Effector memory CD8-positive, alpha-beta T cell (primary cell): ENCODE measurements around the gene GPANK1.
A peak's percentile ranks its signal among the peaks of the same experiment; 100 is the strongest.

Experiments
- ATAC-seq: fragments of 150-1000 bp; cut with Tn5 transposase; replicated peaks from 2 replicates; pipeline ENCODE4 v1.10.0; 2021; ENCODE audit warnings: mild to moderate bottlenecking, moderate library complexity
- DNase-seq, 3 experiments: peaks; one replicate each; pipeline ENCODE4 v3.0.0; 2021
- H3K27ac Mint-ChIP-seq, 2 donors: one replicate each; pipeline ENCODE4 v1.8.0; 2022; ENCODE audit warnings: mild to moderate bottlenecking in 2 of 2, mixed read lengths in 2 of 2, moderate library complexity in 2 of 2
- H3K27me3 Mint-ChIP-seq, 2 donors: one replicate each; pipeline ENCODE4 v1.8.0; 2022; ENCODE audit warnings: mixed read lengths in 2 of 2
- H3K36me3 Mint-ChIP-seq: one replicate; pipeline ENCODE4 v1.8.0; 2022; ENCODE audit warnings: mild to moderate bottlenecking, moderate library complexity, mixed read lengths; ENCODE audit not compliant: insufficient read depth
- H3K4me1 Mint-ChIP-seq, 2 donors: one replicate each; pipeline ENCODE4 v1.8.0; 2022; ENCODE audit warnings: low read depth in 2 of 2, mixed read lengths in 2 of 2
- H3K4me3 Mint-ChIP-seq, 2 donors: one replicate each; pipeline ENCODE4 v1.8.0; 2022; ENCODE audit warnings: mild to moderate bottlenecking in 2 of 2, mixed read lengths in 2 of 2, moderate library complexity in 2 of 2
- H3K9me3 Mint-ChIP-seq, 2 donors: one replicate each; pipeline ENCODE4 v1.8.0; 2022; ENCODE audit warnings: mixed read lengths in 2 of 2

Gene GPANK1

DNA sequence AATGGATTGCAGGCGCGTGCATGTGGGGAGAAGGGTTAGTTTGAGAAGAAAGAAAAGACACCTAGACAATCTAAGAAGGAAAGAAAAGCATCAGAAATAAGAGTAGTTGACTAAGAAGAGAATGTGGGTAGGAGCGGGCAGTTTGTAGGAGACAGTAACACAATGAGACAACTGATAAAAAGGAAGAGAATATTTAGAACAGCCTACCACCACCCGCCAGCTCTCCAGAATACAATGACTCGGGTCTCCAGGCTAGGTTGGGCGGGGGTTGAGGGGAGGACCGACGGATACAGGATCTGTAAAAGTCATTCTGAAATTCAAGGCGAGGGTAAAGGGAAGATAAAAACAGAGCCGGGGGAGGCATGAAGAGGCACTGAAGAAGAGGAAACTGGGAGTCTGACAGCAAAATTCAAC lies 37.6 kb upstream of the GPANK1 start:
- no peaks in the 10 kb centered on the region for H3K9me3 Mint-ChIP-seq
- H3K27ac Mint-ChIP-seq: peak overlapping the region; percentile 94 to 97
- H3K36me3 Mint-ChIP-seq: peaks cover 33% of the 10 kb centered on the region
- DNase-seq: no peak
- H3K4me3 Mint-ChIP-seq: peak overlapping the region; percentile 95 to 99
- no peak for ATAC-seq
- no peaks in the 10 kb centered on the region for H3K27me3 Mint-ChIP-seq
- H3K4me1 Mint-ChIP-seq: peaks cover 23 to 28% of the 10 kb centered on the region in 2 donors

GRCh38 chr6:31701666-31702404 lies 37.0 kb upstream of the GPANK1 start:
- H3K36me3 Mint-ChIP-seq: peaks cover 33% of the 10 kb centered on the region
- peak overlapping the region; percentile 94 to 97 for H3K27ac Mint-ChIP-seq
- DNase-seq (no peak), ATAC-seq (no peak)
- no peaks in the 10 kb centered on the region for H3K27me3 Mint-ChIP-seq
- H3K9me3 Mint-ChIP-seq: no peaks in the 10 kb centered on the region
- peaks cover 23 to 30% of the 10 kb centered on the region in 2 donors for H3K4me1 Mint-ChIP-seq
- H3K4me3 Mint-ChIP-seq: peak overlapping the region; percentile 95 to 99

- H3K27me3 Mint-ChIP-seq: no peaks in the 10 kb centered on the region
- no peak for ATAC-seq
- H3K4me1 Mint-ChIP-seq: peaks cover 23 to 30% of the 10 kb centered on the region in 2 donors
- H3K4me3 Mint-ChIP-seq: peak overlapping the region; percentile 95 to 99
- peaks cover 43% of the 10 kb centered on the region for H3K36me3 Mint-ChIP-seq
- H3K9me3 Mint-ChIP-seq: no peaks in the 10 kb centered on the region
- no peak for DNase-seq
- peak overlapping the region; percentile 47 to 67 for H3K27ac Mint-ChIP-seq
These were observed 36.1 kb upstream of the GPANK1 start for GRCh38 chr6:31700740-31701401.

GRCh38 chr6:31697555-31697954 lies 32.8 kb upstream of the GPANK1 start:
- ATAC-seq: no peak

DNA sequence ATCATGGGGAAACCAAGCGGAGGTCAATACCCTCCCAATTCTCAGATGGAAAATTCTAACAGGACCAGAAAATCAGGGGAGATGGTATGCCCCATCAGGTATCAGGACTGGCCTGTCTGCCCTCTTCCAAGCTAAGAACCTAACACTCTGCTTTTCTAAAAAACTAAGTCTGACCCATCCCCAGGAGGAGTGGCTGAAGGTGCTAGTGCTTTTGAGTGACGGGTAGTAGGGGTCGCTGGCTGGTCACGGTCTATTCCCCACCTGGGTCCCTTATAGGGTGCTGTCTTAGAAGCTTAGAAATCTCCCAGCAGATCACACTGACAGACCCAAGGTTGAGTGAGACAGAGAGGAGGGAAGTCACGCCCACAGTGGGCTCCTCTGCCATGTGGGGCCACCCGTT lies 28.7 kb upstream of the GPANK1 start:
- Mint-ChIP-seq H3K27ac (peak overlapping the region; percentile 80 to 88), H3K9me3 (no peaks in the 10 kb centered on the region), H3K4me3 (no peak overlapping the region), H3K27me3 (no peaks in the 10 kb centered on the region), H3K36me3 (peaks cover 66% of the 10 kb centered on the region), H3K4me1 (peaks cover 7% of the 10 kb centered on the region in 2 donors)
- ATAC-seq (no peak), DNase-seq (no peak)

More at GRCh38 chr6:31697555-31697954, 32.8 kb upstream of the GPANK1 start:
- Mint-ChIP-seq H3K27ac (peak overlapping the region; percentile 18 to 59), H3K27me3 (no peaks in the 10 kb centered on the region), H3K4me1 (peaks cover 20 to 25% of the 10 kb centered on the region in 2 donors), H3K36me3 (peaks cover 70% of the 10 kb centered on the region), H3K4me3 (no peak overlapping the region), H3K9me3 (no peaks in the 10 kb centered on the region)
- DNase-seq: no peak

DNA sequence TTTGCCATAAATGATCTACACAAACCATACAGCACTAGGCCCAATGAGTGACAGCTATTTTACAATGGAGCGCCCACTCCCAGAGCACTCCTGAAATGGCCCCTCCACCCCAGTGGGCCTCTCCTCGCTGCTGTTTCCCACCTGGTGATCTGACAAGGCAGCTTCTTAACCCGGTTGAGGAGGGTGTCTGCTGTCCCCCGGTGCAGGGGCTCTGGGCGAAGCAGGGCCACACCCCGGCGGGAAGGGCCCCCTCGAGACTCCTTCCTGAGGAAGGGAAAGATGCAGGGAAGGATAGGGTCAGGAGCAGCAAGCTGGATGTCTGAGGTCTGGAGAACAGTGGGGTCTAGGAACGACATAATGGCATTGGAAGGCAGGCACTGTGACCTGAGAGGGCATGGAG lies 28.1 kb upstream of the GPANK1 start:
- peak overlapping the region; percentile 80 to 88 for H3K27ac Mint-ChIP-seq
- H3K9me3 Mint-ChIP-seq: no peaks in the 10 kb centered on the region
- no peaks in the 10 kb centered on the region for H3K27me3 Mint-ChIP-seq
- H3K36me3 Mint-ChIP-seq: peaks cover 62% of the 10 kb centered on the region
- DNase-seq: no peak
- ATAC-seq: no peak
- H3K4me3 Mint-ChIP-seq: no peak overlapping the region
- peaks cover 7% of the 10 kb centered on the region in 2 donors for H3K4me1 Mint-ChIP-seq

- H3K36me3 Mint-ChIP-seq: peaks cover 62% of the 10 kb centered on the region
- no peaks in the 10 kb centered on the region for H3K27me3 Mint-ChIP-seq
- no peak overlapping the region for H3K27ac Mint-ChIP-seq
These were observed 27.6 kb upstream of the GPANK1 start for GRCh38 chr6:31692353-31692752.

DNA sequence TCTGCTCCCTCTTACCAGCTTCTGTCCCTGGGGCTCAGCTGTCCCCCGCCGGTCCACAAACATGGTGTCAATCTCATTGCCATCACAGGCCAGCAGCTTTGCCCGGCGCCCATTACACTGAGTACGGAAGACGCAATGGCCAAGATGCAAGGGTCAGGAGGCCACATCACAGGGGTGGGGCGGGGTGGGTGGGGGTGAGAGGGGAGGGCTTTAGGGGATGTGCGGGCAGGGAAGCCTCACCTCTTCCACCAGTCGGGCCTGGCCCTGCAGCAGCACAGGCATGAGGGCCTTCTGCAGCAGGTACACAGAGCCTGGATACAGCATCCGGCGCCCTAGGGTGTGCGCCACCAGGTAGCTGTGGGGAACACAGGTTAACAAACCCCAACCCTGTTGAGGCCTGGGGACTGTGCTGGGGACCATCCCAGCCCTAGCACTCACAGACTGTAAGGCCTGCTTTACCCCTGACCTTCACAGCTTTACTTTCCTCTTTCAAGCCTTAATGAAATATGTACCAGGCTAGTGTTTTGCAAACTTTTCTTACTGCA lies 26.8 kb upstream of the GPANK1 start:
- H3K9me3 Mint-ChIP-seq: no peaks in the 10 kb centered on the region
- H3K27ac Mint-ChIP-seq: no peak overlapping the region
- H3K4me1 Mint-ChIP-seq: peaks cover 0 to 2% of the 10 kb centered on the region in 2 donors
- DNase-seq: no peak
- peaks cover 68% of the 10 kb centered on the region for H3K36me3 Mint-ChIP-seq
- H3K27me3 Mint-ChIP-seq: no peaks in the 10 kb centered on the region
- H3K4me3 Mint-ChIP-seq: no peak overlapping the region
- ATAC-seq: no peak

More at GRCh38 chr6:31692353-31692752, 27.6 kb upstream of the GPANK1 start:
- DNase-seq (no peak), ATAC-seq (no peak)
- no peak overlapping the region for H3K4me3 Mint-ChIP-seq
- peaks cover 2% of the 10 kb centered on the region in 2 donors for H3K4me1 Mint-ChIP-seq
- H3K9me3 Mint-ChIP-seq: no peaks in the 10 kb centered on the region

DNA sequence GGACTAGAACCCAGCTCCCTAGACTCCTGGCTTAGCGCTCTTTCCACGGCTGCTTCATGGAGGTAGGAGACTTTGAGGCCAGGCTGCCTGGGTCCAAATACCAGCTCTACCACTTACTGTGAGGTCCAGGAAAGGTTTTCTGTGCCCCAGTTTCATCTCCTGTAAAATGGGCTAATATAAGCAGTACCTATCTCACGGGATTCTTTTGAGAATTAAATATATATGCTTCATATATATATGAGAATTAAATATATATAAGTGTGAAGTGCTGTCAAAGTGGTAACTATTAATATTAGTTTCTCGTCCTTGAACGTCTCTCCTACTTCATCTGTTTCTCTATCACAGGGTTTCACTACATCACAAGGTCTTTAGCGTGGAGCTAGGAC lies 26.3 kb upstream of the GPANK1 start:
- H3K9me3 Mint-ChIP-seq: no peaks in the 10 kb centered on the region
- no peak for DNase-seq
- H3K36me3 Mint-ChIP-seq: peaks cover 63% of the 10 kb centered on the region
- no peak for ATAC-seq
- no peak overlapping the region for H3K4me3 Mint-ChIP-seq
- peak overlapping the region in 1 of 2 donors; percentile 85 for H3K27ac Mint-ChIP-seq
- no peaks in the 10 kb centered on the region for H3K27me3 Mint-ChIP-seq
- H3K4me1 Mint-ChIP-seq: peaks cover 0 to 2% of the 10 kb centered on the region in 2 donors

DNA sequence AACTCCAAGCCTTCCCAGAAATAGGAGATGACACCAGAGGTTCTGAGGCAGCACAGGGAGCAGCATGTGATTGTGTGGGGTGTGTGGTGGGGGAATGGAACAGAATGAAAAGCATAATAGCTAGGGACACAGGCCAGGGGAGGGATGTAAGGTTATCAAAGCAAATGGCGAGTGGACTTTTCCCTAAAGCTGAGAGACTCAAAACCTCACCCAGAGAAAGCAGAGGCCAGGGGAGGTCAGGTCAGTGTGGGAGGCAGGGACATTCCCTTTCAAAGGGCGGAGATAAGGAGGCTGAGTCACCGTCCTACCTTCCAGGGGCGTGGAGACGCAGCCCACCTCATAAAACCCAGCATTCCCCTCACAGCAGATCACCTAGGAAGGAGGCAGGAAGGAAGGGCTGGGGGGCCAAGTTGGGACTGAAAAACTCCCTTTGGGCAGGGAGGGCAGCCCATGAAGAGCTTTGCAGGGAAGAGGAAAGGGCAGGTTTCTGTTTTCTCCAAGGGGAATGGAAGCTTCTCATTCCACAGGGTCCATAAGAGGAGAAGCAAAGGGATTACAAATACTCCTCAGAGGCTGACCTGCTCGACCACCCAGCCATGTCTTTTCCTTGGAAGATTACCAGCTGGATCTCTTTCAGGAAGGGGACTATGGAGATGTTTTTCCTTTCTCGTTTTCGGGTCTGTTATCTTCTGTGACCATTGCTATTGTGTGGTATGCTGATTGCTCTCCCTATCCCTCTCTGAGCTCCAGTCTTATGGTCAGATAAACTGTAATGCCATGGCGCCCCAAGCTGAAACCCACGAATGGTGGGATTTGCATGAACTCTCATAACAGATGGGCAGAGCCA lies 25.7 kb upstream of the GPANK1 start:
- peaks cover 0 to 2% of the 10 kb centered on the region in 2 donors for H3K4me1 Mint-ChIP-seq
- DNase-seq (no peak), ATAC-seq (no peak)
- no peaks in the 10 kb centered on the region for H3K9me3 Mint-ChIP-seq
- no peaks in the 10 kb centered on the region for H3K27me3 Mint-ChIP-seq
- peak overlapping the region in 1 of 2 donors; percentile 85 for H3K27ac Mint-ChIP-seq
- H3K36me3 Mint-ChIP-seq: peaks cover 58% of the 10 kb centered on the region
- no peak overlapping the region for H3K4me3 Mint-ChIP-seq

DNA sequence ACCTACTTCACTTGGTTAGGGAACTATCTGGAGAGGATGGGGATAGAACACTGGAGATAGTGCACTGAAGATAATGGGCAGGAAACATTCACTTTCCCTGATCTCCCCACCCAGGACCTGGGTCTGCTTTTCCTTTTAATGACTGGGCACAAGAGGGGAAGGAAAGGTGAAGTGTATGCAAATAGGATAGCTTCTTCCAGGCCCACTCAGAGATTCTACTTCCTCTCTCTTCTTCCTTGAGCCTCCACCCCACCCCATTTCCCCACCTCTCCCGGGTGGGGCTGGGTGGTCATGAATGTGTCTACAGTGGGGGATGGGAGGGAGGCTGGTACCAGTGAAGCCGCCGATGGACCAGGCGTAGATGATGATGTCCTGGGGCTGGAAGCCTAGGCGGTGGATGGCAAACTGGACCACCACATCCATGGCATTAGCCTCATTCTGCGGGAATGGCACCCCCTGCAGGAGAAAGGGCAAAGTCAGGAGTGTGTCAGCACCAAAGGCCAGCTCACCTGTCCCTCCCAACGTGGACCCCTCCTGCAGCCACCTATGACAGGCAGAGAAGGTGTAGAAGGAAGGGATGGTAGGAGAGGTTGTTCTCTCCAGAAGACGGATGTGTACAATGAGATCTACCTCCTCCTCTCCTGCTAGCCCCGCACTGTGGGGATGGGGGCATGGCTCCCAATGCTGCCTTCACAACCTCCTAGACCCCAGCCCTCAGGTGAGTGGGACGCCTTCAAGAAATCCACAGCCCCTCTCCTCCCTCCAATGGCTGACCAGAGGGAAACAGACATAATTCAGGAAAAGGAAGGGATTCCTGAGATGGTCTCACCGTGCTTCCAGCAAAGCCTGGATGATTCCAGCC lies 24.7 kb upstream of the GPANK1 start:
- Mint-ChIP-seq H3K4me1 (peaks cover 0 to 2% of the 10 kb centered on the region in 2 donors), H3K27me3 (no peaks in the 10 kb centered on the region), H3K36me3 (peaks cover 58% of the 10 kb centered on the region), H3K4me3 (no peak overlapping the region), H3K9me3 (no peaks in the 10 kb centered on the region), H3K27ac (peak overlapping the region in 1 of 2 donors; percentile 85)
- DNase-seq (no peak), ATAC-seq (no peak)

DNA sequence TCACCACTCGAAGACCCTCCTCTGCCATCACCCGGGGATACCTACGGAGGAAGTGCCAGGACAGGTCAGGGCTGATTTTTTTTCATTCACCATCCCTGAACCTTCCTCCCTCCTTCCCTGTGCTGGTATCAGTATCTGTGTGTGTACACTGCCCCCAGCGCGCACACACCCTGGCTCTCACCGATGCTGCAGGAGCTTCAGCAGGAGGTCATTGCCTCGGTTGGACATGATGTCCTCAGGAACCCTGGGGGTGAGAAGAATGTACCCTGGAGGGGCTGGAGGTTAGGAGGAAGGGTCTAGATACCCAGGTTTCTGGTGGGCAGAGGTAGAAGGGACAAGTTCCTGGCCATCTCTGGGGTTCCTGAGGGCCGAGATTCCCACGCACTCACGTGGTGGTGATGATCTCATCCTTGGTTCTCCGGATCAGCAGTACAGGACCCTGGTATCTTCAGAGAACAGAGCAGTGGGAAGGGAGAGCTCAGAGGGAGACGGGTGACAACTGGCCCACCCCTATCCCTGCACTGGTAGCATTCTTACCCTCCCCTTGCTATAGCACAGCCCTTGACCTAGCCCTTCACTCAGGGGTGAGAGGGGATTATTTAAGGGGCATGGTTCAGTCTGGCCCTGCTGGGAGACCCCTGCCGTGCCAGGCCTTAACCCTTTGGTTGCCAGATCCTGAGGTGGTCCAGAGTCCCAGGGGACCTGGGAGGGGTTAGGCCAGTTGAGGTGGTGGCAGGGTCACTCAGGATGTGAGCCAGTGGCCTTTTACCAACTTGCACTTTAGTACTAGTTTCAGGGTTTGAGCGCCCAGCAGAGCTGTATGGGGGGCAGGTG lies 23.3 kb upstream of the GPANK1 start:
- no peaks in the 10 kb centered on the region for H3K9me3 Mint-ChIP-seq
- H3K4me3 Mint-ChIP-seq: no peak overlapping the region
- ATAC-seq (no peak), DNase-seq (no peak)
- H3K36me3 Mint-ChIP-seq: peaks cover 49% of the 10 kb centered on the region
- peaks cover 0 to 2% of the 10 kb centered on the region in 2 donors for H3K4me1 Mint-ChIP-seq
- H3K27ac Mint-ChIP-seq: no peak overlapping the region
- no peaks in the 10 kb centered on the region for H3K27me3 Mint-ChIP-seq
